HepG2 (cell line): Measurements from ENCODE around the gene SEC16A. TPM values are rescaled to one million over a fixed set of nuclear protein-coding genes. Genes with fewer than 3 reads are reported as not detected.

Experiments used
- ATAC-seq: fragments of 200-7000 bp; cut with Tn5 transposase; 3 replicates; pipeline ENCODE4 v1.9.1; 2020; ENCODE audit warnings: mild to moderate bottlenecking, moderate library complexity
- BruUV-seq: library from RNA; stranded (reverse); fragments of 400-500 nt; replicated peaks from 2 replicates; lab custom pipeline; 2021; lab: Mats Ljungman, UMichigan
- CTCF ChIA-PET: fragments of 300-600 bp; formaldehyde crosslinking; extraction: SDS; loops from one replicate; lab custom pipeline; 2021; ENCODE audit warnings: low total read pairs, inconsistent platforms, low intra/inter-chr PET ratio; lab: Yijun Ruan, JAX
- POLR2A ChIA-PET: fragments of 350-600 bp; sonication (Branson Sonifier 250); formaldehyde crosslinking; loops from one replicate; lab custom pipeline; 2020; ENCODE audit warnings: antibody characterized with exemption, inconsistent platforms; lab: Yijun Ruan, JAX
- DNase-seq: peaks from one replicate; pipeline ENCODE4 v3.0.0-alpha.2; 2015; ENCODE audit warnings: low spot score
- FAIRE-seq: peaks from 3 replicates; lab custom pipeline; 2011; peaks lifted over from hg19 to GRCh38; lab: Jason Lieb, UNC
- H2AFZ ChIP-seq: one replicate; pipeline ENCODE4 v1.6.1; 2011; ENCODE audit warnings: low read length, inconsistent platforms
- H3K27ac ChIP-seq: fragments of 300-600 bp; 3 replicates; pipeline ENCODE4 v1.8.0; 2011; ENCODE audit warnings: mixed run types, mild to moderate bottlenecking, mixed read lengths, low read length, inconsistent platforms; ENCODE audit not compliant: insufficient read depth; ENCODE audit errors: extremely low read length
- H3K27me3 ChIP-seq, 2 experiments: fragments of 200-600 bp in 1 of 2; 2 replicates in 1 of 2; 3 replicates in 1 of 2; pipeline versions ENCODE4 v1.6.0 to v1.8.0; 2011; ENCODE audit warnings: low read length in 2 of 2, mild to moderate bottlenecking in 2 of 2, moderate library complexity in 2 of 2, inconsistent platforms in 1 of 2; ENCODE audit not compliant: insufficient read depth in 2 of 2, control insufficient read depth in 1 of 2
- H3K36me3 ChIP-seq, 2 experiments: fragments of 200-600 bp in 1 of 2; replicated peaks in 1 of 2; 2 replicates in 1 of 2; 3 replicates in 1 of 2; pipeline versions ENCODE4 v1.5.1 to v1.8.0; 2011; ENCODE audit warnings: low read length in 2 of 2, inconsistent platforms in 1 of 2; ENCODE audit not compliant: insufficient read depth in 2 of 2, control insufficient read depth in 1 of 2
- H3K4me1 ChIP-seq: 2 replicates; pipeline ENCODE4 v1.5.1; 2012; ENCODE audit warnings: low read length, inconsistent platforms; ENCODE audit not compliant: insufficient read depth
- H3K4me2 ChIP-seq: 2 replicates; pipeline ENCODE4 v1.6.0; 2011; ENCODE audit warnings: low read depth, low read length, inconsistent platforms
- H3K4me3 ChIP-seq, 3 experiments: fragments of 200-600 bp in 1 of 3; sonication (generic), shearing (Covaris generic) in 1 of 3; replicated peaks in 1 of 3; 2 replicates each; pipeline ENCODE4 v1.5.1; 2011 to 2016; ENCODE audit warnings: low read length in 3 of 3, inconsistent platforms in 2 of 3, low read depth in 2 of 3, mild to moderate bottlenecking in 2 of 3, control low read depth in 1 of 3, mixed read lengths in 1 of 3; ENCODE audit not compliant: insufficient read depth in 1 of 3
- H3K79me2 ChIP-seq: one replicate; pipeline ENCODE4 v1.6.1; 2011; ENCODE audit warnings: low read length, inconsistent platforms; ENCODE audit not compliant: insufficient read depth
- H3K9ac ChIP-seq: 2 replicates; pipeline ENCODE4 v1.6.0; 2011; ENCODE audit warnings: mild to moderate bottlenecking, low read depth, low read length, inconsistent platforms; ENCODE audit not compliant: insufficient read depth
- H3K9me3 ChIP-seq: 2 replicates; pipeline ENCODE4 v1.5.1; 2012; ENCODE audit warnings: mild to moderate bottlenecking, low read length
- H4K20me1 ChIP-seq: 2 replicates; pipeline ENCODE4 v1.6.0; 2011; ENCODE audit warnings: inconsistent platforms, mild to moderate bottlenecking, low read length, moderate library complexity; ENCODE audit not compliant: insufficient read depth
- HNRNPL ChIP-seq: fragments of 200-400 bp; formaldehyde crosslinking; IDR thresholded peaks from 2 replicates; pipeline ENCODE4 v1.6.1; 2017; ENCODE audit warnings: mild to moderate bottlenecking, low read depth, low read length
- TFDP1 ChIP-seq: IDR thresholded peaks from 2 replicates; pipeline ENCODE4 v1.6.1; 2016; ENCODE audit warnings: missing compliant biosample characterization, missing genetic modification reagents, borderline replicate concordance
- TIGD3 ChIP-seq: sonication (generic); formaldehyde crosslinking; IDR thresholded peaks from 2 replicates; pipeline ENCODE4 v1.5.1; 2020; ENCODE audit warnings: mild to moderate bottlenecking, missing genetic modification reagents, borderline replicate concordance
- ZNF709 ChIP-seq: sonication (generic); formaldehyde crosslinking; IDR thresholded peaks from 2 replicates; pipeline ENCODE4 v1.5.0; 2020; ENCODE audit warnings: mild to moderate bottlenecking, missing genetic modification reagents
- ZSCAN9 ChIP-seq: IDR thresholded peaks from 2 replicates; pipeline ENCODE4 v1.6.1; 2016; ENCODE audit warnings: borderline replicate concordance
- WGBS: methylation state at CpG from one replicate; pipeline ENCODE4 v1.1.6; 2017; ENCODE audit warnings: low lambda C conversion rate; 5-methylcytosine and 5-hydroxymethylcytosine counted together
- in situ Hi-C: cut with HindIII; loops from 2 replicates; pipeline ENCODE4 v1.10.0; 2017; ENCODE audit warnings: low pct_unique_long_range_greater_than_20kb; ENCODE audit not compliant: extremely low pct_ligation_motif_present
- intact Hi-C: fragments of 100-400 bp; cut with micrococcal nuclease; formaldehyde crosslinking; loops from one replicate; pipeline ENCODE4 v1.10.0; 2022; ENCODE audit not compliant: unreplicated experiment
- polyA plus RNA-seq, 8 experiments: library from polyadenylated mRNA; depleted of rRNA in 3 of 8; stranded (reverse) in 7 of 8; unstranded in 1 of 8; fragments of >200 nt; fragmentation: Illumina TruSeq in 4 of 8; extraction: Trizol in 4 of 8; gene quantifications; 2 replicates each; pipeline versions ENCODE4 v1.2.1 to v1.2.3, GENCODE V29; 2011 to 2016; ENCODE audit warnings: low read depth in 4 of 8, missing spikeins in 1 of 8, mixed read lengths in 1 of 8; ENCODE audit not compliant: insufficient read depth in 1 of 8
- total RNA-seq, 5 experiments: library from RNA; depleted of rRNA; stranded (reverse); fragments of >200 nt; fragmentation: Illumina TruSeq; extraction: Trizol; gene quantifications; 2 replicates each; pipeline ENCODE4 v1.2.3, GENCODE V29; 2016; ENCODE audit warnings: low read depth in 1 of 5

SEC16A gene
- total and polyA plus RNA-seq, 2 of the 13 experiments (the other 11 are each of a cell fraction or from before 2014, with no cell fraction given): 15.9 to 18.9 TPM

GRCh38 chr9:136517012-136517743, 34.3 kb upstream of the SEC16A start:
- H4K20me1 ChIP-seq: no peaks in the 10 kb centered on the region
- no peak overlapping the region for H3K4me2 ChIP-seq
- no peaks in the 10 kb centered on the region for H3K27me3 ChIP-seq
- peaks cover 38% of the 10 kb centered on the region for H3K4me1 ChIP-seq
- no peak overlapping the region for H3K4me3 ChIP-seq
- no peak overlapping the region for H3K27ac ChIP-seq
- intact Hi-C loops: no loop called here
- H3K36me3 ChIP-seq: no peaks in the 10 kb centered on the region
- WGBS: 96% methylated on average over 5 of the region's 37 CpGs
- H3K9ac ChIP-seq: no peak overlapping the region
- DNase-seq (no peak), ATAC-seq (no peak), FAIRE-seq (no peak)
- H2AFZ ChIP-seq: no peak overlapping the region
- ChIA-PET POLR2A (no interaction called here), CTCF (no interaction called here)
- no peaks in the 10 kb centered on the region for H3K79me2 ChIP-seq
- in situ Hi-C loops: no loop called here
- no TSS peak for BruUV-seq
- TF ChIP-seq TFDP1 (CRISPR knock-in tag) (no peak), ZSCAN9 (CRISPR knock-in tag) (no peak), TIGD3 (CRISPR knock-in tag) (no peak)
- H3K9me3 ChIP-seq: no peaks in the 10 kb centered on the region

GRCh38 chr9:136516191-136516654, 33.4 kb upstream of the SEC16A start:
- Histone ChIP-seq H3K79me2 (no peaks in the 10 kb centered on the region), H3K4me2 (no peak overlapping the region), H3K4me1 (peaks cover 29% of the 10 kb centered on the region), H3K9me3 (no peaks in the 10 kb centered on the region), H3K27ac (no peak overlapping the region), H3K36me3 (no peaks in the 10 kb centered on the region), H3K4me3 (no peak overlapping the region), H2AFZ (no peak overlapping the region), H4K20me1 (no peaks in the 10 kb centered on the region), H3K9ac (no peak overlapping the region), H3K27me3 (no peaks in the 10 kb centered on the region)
- BruUV-seq: no TSS peak
- in situ Hi-C loops (no loop called here), intact Hi-C loops (no loop called here)
- WGBS: 83% methylated on average over 13 of the region's 19 CpGs
- ChIA-PET CTCF (no interaction called here), POLR2A (no interaction called here)
- no peak for DNase-seq
- no peak for ATAC-seq
- no peak for TF ChIP-seq ZNF709 (CRISPR knock-in tag)
- TF ChIP-seq HNRNPL: 0 out of 2 replicates have a peak, but pooled peaks have one; percentile 10
- FAIRE-seq: no peak
